Mucosa of rectum (tissue), 2 donors: ENCODE results near the gene GREM1.

Experiments used
- H3K27ac ChIP-seq, 2 donors: one replicate each; pipeline ENCODE4 v1.7.0; 2013; ENCODE audit warnings: inconsistent platforms in 2 of 2, low read depth in 2 of 2, low read length in 2 of 2
- H3K27me3 ChIP-seq, 2 donors: one replicate each; pipeline ENCODE4 v1.7.0; 2013; ENCODE audit warnings: low read length in 2 of 2; ENCODE audit not compliant: control insufficient read depth in 2 of 2, insufficient read depth in 2 of 2
- H3K36me3 ChIP-seq, 2 donors: one replicate each; pipeline ENCODE4 v1.7.0; 2013; ENCODE audit warnings: low read length in 2 of 2; ENCODE audit not compliant: control insufficient read depth in 2 of 2, insufficient read depth in 2 of 2
- H3K4me1 ChIP-seq, 2 donors: one replicate each; pipeline ENCODE4 v1.7.0; 2013; ENCODE audit warnings: low read length in 2 of 2, mild to moderate bottlenecking in 1 of 2; ENCODE audit not compliant: control insufficient read depth in 2 of 2, insufficient read depth in 2 of 2
- H3K4me3 ChIP-seq, 2 donors: one replicate each; pipeline ENCODE4 v1.7.0; 2013; ENCODE audit warnings: low read length in 2 of 2
- H3K9ac ChIP-seq, 2 donors: one replicate each; pipeline ENCODE4 v1.7.0; 2013; ENCODE audit warnings: low read length in 2 of 2, low read depth in 1 of 2, mild to moderate bottlenecking in 1 of 2
- H3K9me3 ChIP-seq, 2 donors: one replicate each; pipeline ENCODE4 v1.7.0; 2013; ENCODE audit warnings: low read length in 2 of 2; ENCODE audit not compliant: control insufficient read depth in 2 of 2
- donor health status: healthy.
- donor health status: Normal muscosa, but diverticular disease.

GREM1 gene

DNA sequence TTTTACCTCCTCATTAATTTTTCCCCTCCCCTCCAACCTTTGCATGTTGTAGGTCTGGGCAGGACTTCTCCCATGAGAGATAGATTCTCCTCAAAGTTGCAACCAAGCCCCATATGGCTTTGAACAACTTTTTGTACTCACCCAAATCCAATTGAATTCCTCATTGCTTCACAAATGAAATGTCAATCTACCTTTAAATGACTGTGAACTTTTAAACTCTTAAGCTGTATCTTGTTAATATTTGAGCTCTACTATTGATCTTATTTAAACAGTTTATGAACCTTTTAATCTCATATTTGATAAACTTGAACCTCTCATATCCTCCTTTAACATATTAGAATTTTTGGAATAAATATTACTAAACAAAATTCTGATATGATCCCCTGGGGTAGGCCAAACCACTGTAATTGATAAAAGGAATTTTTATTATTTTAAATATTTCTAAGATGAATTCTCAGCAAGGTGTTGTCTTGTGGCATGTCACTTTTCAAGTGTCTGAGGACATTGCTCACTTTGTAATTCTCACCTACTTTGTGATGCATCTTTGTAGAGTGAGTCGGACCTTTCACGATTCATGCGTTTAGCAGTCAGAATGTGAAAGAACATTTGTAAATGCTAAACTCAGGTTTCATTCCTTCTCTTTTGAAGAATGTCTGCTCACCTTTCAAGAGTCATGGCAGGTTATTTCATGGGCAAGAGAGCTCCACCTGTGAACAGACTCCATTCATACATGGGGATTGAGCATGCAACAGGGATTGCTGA is 23.4 kb upstream of the GREM1 start:
- H3K9ac ChIP-seq, result no peak overlapping the region

DNA sequence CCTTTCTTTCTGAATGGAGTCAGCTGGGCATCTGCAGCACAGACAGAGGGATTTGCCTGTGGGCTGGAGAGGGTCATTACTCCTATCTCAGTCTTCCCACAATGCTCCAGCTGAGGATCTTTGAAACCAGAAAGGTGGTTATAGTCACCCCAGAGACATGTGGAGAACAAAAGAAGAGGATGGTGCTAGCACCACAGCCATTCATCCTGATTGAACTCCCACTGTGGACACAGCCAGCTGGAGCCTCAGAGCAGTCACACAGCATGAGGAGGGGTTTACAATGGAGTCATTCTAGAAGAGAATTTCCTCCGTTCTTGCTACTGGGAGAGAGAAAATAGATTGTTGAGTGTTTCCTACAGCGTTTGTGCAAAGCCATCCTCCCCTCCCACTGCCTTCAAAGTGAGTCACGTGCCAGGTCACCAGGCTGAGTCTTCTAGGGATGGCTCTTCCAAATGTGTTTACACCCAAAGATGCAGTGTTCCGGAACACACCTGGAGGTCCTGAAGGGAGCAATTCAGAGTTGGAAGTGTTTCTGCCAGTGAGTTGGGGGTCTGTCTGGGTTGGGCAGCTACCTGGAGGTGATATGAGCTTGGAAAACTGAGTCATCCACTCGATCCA is 18.9 kb upstream of the GREM1 start:
- H3K27ac ChIP-seq, result no peak overlapping the region
- peaks cover 7 to 9% of the 10 kb centered on the region in 2 donors for H3K4me1 ChIP-seq
- no peak overlapping the region for H3K9ac ChIP-seq
- H3K27me3 ChIP-seq, result peaks cover 0 to 2% of the 10 kb centered on the region in 2 donors
- no peak overlapping the region for H3K4me3 ChIP-seq
- H3K36me3 ChIP-seq, result no peaks in the 10 kb centered on the region
- no peaks in the 10 kb centered on the region for H3K9me3 ChIP-seq

More for the DNA sequence above, 23.4 kb upstream of the GREM1 start:
- no peak overlapping the region for H3K4me3 ChIP-seq
- H3K9me3 ChIP-seq, result no peaks in the 10 kb centered on the region
- no peaks in the 10 kb centered on the region for H3K4me1 ChIP-seq
- H3K27me3 ChIP-seq, result no peaks in the 10 kb centered on the region
- no peak overlapping the region for H3K27ac ChIP-seq
- H3K36me3 ChIP-seq, result no peaks in the 10 kb centered on the region

DNA sequence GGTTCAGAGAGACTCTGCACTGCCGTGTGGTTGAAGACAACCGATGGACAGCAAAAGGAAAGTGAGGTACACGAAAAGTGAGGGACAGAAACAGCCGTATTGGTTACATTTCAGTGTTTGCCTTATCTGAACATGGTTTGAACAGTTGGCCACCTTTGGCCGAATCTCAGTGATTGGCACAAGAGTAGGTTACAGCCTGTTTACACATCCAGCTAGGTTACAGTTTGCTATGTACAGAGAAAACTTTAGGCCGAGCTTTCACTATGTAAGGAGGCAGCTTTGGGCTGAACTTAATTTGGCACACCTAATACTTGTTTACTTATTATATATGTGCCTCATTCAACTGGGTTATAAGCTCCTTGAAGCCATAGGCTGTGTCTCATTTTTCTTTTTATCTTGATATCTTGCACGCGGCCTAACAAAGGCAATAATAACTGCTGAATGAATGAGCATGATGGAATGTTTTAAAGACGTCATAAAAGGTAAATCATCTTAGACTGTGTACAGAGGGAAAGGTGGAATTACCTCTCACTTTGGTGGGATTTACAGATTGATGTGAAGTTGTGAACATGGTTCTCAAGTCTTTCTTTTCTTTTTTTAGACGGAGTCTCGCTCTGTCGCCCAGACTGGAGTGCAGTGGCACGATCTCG is 17.2 kb upstream of the GREM1 start:
- peaks cover 7 to 9% of the 10 kb centered on the region in 2 donors for H3K4me1 ChIP-seq
- no peaks in the 10 kb centered on the region for H3K36me3 ChIP-seq
- peak overlapping the region; percentile 77 to 89 for H3K27ac ChIP-seq
- peak overlapping the region; percentile 2 to 17 for H3K4me3 ChIP-seq
- H3K27me3 ChIP-seq, result peaks cover 0 to 2% of the 10 kb centered on the region in 2 donors
- no peaks in the 10 kb centered on the region for H3K9me3 ChIP-seq
- H3K9ac ChIP-seq, result peak overlapping the region in 1 of 2 donors; percentile 23

DNA sequence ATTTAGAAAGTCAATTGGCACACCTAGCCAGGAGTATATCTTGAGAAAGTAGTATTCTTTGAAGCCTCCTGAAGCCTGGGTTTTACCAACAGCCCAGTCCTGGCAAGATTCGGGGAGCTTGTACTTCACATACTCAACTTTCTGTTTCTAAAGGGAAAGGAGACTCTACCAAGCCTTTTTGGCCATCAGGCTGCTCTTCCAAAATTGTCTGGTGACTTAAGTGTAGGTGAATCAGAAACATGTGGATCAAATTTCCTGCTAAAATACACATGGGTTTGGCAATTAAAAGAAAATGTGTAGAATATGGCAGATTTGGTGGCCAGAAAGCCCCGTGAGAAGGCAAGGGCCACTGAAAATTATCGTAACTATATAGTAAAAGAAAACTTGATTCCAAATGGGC is 15.9 kb upstream of the GREM1 start:
- Histone ChIP-seq H3K36me3 (no peaks in the 10 kb centered on the region), H3K9ac (no peak overlapping the region), H3K4me1 (peaks cover 7 to 9% of the 10 kb centered on the region in 2 donors), H3K9me3 (no peaks in the 10 kb centered on the region), H3K27ac (peak overlapping the region in 1 of 2 donors; percentile 62), H3K4me3 (no peak overlapping the region), H3K27me3 (peaks cover 0 to 2% of the 10 kb centered on the region in 2 donors)

DNA sequence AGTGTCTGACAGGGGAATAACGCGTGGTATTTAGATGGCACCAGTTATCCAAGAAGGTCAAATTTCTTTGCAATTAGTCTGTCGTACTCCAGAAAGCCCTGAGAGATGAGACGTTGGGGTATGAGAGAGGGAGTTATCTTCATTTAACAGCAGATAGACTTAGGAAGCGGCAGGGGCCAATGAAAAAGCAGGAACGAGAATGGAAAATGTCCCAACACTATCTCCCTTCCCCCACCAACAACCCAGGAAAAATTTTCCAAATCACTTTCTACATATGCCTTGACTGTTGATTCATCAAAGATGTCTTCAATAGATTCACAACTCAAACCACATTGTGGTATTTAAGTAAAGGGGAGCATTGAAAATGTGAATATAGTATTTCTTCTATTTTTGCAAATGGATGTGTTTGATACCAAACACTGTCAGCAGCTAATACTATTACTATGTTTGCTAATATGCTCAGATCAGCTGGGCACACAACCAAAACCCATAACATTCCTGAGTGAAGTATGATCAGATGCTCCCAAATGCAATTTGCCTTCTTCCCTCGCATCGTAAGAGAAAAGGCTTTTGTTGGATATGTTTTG is 13.3 kb upstream of the GREM1 start:
- H3K27me3 ChIP-seq, result peaks cover 0 to 2% of the 10 kb centered on the region in 2 donors
- H3K4me3 ChIP-seq, result no peak overlapping the region
- peaks cover 7 to 9% of the 10 kb centered on the region in 2 donors for H3K4me1 ChIP-seq
- H3K36me3 ChIP-seq, result no peaks in the 10 kb centered on the region
- no peak overlapping the region for H3K9ac ChIP-seq
- no peak overlapping the region for H3K27ac ChIP-seq
- H3K9me3 ChIP-seq, result no peaks in the 10 kb centered on the region

DNA sequence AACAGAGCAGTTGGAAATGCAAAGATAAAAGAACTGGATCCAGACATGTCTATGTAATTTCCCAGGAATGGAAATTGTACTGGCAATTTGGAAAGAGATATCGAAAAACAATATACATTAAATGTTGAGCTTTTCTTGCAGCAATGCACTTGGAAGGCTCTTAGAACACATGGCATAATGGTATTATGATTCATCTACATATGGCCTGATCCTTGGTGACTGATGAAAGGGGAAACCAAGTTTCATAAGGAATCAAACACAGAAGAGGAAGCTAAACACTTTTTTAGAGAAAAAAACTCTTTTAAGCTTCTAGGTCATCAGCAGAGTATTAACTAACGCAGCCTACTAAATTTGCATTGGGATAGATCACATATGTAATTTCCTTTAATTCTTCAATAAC is 12.4 kb upstream of the GREM1 start:
- no peak overlapping the region for H3K4me3 ChIP-seq
- no peaks in the 10 kb centered on the region for H3K9me3 ChIP-seq
- no peaks in the 10 kb centered on the region for H3K36me3 ChIP-seq
- H3K27ac ChIP-seq, result no peak overlapping the region
- peaks cover 3 to 6% of the 10 kb centered on the region in 2 donors for H3K4me1 ChIP-seq
- no peak overlapping the region for H3K9ac ChIP-seq
- H3K27me3 ChIP-seq, result peaks cover 0 to 2% of the 10 kb centered on the region in 2 donors

DNA sequence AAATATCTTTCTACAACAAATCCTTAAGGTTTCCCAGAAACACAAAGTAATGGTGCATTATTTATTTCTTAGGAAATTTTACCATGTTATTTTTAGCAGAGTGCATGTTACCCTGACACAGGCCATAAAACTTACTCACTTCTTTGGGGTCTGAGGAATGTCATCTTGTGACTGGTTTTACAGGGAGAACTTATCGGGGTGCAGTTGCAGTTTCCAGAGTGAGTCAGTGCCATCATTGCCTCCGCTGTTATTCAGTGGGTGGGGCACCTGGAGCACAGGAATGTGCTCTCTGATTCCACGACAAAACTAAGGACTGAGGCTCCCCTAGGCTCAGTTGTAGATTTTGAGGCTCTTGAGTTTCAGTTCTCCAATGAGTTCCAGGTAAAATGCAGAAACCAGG is 11.1 kb upstream of the GREM1 start:
- Histone ChIP-seq H3K27me3 (no peaks in the 10 kb centered on the region), H3K4me3 (no peak overlapping the region), H3K9ac (no peak overlapping the region), H3K27ac (no peak overlapping the region), H3K36me3 (no peaks in the 10 kb centered on the region), H3K9me3 (no peaks in the 10 kb centered on the region), H3K4me1 (peaks cover 0 to under 1% of the 10 kb centered on the region in 2 donors)

DNA sequence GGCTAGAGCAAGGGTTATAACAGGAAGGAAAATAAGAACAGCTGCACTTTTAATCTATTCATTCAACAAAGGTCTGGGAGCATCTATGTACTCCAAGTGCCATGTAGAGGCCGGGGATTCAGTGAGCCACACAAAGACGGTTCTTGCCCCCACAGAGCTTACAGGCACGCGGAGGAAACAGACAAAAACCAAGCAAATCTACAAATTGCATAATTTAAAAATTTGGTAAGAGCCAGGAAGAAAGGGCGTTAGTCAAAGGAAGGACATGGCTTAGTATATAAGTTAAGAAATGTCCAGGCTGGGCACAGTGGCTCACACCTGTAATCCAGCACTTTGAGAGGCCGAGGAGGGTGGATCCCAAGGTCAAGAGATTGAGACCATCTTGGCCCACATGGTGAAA is 10.4 kb upstream of the GREM1 start:
- Histone ChIP-seq H3K4me1 (no peaks in the 10 kb centered on the region), H3K27me3 (peaks cover 0 to 2% of the 10 kb centered on the region in 2 donors), H3K4me3 (no peak overlapping the region), H3K27ac (no peak overlapping the region), H3K9ac (no peak overlapping the region), H3K9me3 (no peaks in the 10 kb centered on the region), H3K36me3 (no peaks in the 10 kb centered on the region)

DNA sequence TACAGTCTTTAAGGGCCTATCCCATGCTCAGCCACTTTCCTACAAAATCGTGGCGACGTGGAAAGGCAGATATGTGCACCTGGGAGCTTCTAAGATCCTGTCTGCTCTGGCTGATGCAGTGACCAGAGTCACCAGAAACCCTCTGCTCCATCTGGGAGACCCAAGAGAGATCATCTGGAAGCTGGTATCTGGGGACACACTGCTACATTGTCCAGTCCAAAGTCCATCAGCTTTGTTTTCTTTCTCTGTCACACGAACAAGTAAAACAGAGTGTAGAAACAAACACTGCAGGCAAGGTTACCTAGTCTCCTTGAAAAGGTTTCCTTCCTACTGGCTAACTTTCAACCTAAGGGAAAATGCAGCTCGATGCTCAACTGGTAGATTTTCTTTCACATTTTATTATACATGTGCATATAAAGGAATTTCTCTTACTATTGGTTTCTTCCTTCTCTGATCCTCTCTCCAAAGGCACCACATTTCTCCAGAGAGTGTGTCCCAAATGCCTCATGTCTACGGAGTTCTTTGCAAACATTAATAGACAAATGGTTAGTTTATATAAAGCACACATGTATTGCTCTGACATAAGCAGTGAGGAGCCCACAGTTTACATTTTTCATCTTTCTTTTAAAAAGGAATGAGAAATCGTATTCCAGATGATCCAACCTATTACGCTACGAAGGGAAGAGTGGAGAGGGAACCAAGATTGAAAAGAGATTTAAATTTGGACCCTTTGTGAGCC is 8.3 kb upstream of the GREM1 start:
- Histone ChIP-seq H3K27me3 (peaks cover 3% of the 10 kb centered on the region in 2 donors), H3K27ac (no peak overlapping the region)

More for the DNA sequence above, 8.3 kb upstream of the GREM1 start:
- Histone ChIP-seq H3K36me3 (no peaks in the 10 kb centered on the region), H3K4me3 (no peak overlapping the region), H3K4me1 (no peaks in the 10 kb centered on the region), H3K9me3 (no peaks in the 10 kb centered on the region), H3K9ac (no peak overlapping the region)
